Fibroblast of skin of right quadriceps (primary cell): ENCODE data around the gene RBFOX2.
A peak's percentile ranks its signal among the peaks of the same experiment; 100 is the strongest.

Source experiments
- DNase-seq: peaks from one replicate; pipeline ENCODE4 v3.0.0-alpha.2; 2013

RBFOX2 gene

DNA sequence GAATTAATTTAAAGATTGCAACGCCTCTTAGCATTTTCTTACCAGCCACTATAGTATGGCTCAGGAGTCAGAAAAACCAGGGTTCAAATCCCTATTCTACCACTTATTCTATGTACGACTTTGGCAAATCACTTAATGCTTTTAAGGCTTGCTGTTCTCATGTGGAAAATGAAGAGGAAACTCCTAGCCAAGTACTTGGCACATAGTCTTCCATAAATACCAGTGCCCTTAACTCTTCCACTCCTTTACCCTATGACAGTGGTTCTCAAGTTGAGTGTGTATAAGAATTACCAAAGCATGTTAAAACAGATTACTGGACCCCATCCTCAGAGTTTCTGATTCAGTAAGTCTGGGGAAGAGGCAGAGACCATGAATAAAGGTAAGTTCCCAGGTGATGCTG is 107.6 kb downstream of the RBFOX2 start:
- DNase-seq: no peak

DNA sequence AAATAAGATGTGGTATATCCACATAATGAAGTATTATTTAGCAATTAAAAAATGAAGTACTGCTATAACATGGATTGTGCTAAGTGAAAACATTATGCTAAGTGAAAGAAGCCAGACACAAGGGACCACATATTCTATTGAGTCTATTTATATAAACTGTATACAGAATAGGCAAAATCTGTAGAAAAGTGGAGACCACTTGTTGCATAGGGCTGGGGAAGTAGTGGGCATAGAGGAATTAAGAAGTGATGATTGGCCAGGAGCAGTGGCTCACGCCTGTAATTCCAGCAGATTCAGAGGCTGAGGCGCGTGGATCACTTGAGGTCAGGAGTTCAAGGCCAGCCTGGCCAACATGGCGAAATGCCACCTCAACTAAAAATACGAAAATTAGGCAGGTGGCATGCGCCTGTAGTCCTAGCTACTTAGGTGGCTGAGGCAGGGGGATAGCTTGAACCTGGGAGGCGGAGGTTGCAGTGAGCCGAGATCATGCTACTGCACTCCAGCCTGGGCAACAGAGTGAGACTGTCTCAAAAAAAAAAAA is 109.6 kb downstream of the RBFOX2 start:
- no peak for DNase-seq

DNA sequence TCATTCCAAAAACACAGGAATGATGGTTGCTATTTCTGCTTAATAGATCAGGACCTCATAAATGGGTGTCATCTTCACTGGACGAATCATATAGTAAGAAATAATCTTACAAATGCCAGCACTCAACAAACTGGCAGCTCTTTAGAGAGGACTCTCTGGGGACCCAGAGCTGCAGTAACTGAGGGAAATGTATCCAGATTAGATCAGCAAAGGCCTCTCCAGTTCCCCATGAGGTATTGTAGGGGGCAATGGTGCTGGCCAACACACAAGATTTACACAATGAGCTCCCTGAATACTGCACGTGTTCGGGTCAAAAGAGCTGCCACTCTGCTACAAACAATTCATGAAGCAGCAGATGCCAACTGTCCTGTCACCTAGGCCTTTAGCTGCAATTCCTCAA is 110.2 kb downstream of the RBFOX2 start:
- DNase-seq: peak; percentile 31

DNA sequence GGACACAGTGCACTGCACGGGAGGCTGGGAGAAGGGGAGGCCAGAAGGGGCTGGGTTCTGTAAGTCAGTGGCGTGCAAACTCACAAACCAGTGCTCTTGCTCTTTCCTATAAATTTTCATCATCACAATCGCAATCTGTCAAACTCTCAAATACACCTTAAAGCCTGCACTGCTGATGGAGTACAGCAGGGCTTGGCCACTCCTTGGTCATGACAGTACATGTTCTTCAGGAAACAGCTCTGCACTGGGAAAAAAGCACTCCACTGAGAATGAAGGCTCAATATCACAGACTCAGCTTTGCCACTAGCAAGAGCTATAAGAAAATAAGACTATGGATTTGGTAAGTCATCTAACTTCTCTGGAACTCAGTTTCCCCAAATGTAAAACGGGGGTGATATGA is 111.0 kb downstream of the RBFOX2 start:
- DNase-seq: no peak

DNA sequence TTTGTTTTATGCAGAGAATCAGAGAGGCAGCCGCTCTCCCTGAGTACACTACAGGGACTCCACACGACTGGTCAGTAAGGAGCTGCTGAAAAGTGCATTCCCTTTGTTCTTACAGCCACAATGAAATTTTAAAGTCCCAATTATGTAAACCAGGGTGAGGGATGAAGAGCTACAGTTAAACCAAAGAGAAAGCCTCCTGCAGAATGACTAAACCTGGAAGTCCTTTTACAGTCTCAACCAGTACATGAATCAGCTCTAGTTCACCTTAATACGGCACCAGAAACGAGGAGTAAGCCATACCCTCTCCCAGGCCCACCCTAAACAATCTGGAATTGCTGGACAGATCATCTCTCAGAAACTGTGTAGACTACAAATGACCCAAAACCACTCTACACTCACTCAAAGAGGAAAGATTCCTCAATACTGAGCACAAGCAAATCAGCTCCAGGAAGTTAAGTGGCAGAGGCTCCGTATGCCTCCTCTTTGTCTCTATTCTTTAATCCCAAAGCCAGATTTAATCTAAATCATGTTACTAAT is 113.1 kb downstream of the RBFOX2 start:
- DNase-seq: peak; percentile 59

DNA sequence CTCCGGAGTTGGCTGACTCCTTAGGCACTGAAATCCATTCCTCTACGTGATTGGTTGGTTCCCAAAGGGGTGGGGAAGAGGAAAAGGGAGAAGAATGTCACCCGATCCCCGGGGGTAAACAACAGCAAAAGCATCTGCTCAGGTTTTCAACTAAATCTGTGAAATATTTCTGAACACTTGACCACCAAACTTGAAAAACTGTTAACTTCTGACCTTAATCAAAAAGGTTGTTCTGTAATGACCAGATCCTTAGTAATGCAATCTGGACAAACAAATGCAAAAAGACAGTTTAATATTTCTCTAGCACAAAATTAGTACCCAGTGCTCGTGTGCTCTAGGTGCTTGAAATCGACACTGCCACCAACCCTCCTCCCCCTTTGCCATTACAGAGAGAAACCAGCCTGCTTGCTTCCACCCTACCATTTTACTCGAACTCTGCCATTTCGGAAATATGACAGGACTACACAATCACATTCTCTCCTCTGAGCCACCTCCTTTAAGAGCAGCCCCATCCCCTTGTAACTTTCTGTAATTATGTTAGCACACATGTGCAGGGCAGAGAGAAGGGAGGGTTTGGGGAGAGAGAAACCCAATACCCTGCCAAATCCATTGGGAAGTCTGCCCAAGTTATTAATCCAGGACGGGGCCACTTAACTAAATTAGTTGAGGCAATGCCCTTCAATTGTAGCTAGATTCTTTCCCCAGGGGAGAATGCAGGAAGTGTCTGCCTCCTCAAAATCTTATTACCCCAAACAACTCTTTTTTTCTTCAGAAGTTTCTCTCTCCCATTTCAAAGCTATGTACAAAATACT is 113.8 kb downstream of the RBFOX2 start:
- peak; percentile 92 for DNase-seq

DNA sequence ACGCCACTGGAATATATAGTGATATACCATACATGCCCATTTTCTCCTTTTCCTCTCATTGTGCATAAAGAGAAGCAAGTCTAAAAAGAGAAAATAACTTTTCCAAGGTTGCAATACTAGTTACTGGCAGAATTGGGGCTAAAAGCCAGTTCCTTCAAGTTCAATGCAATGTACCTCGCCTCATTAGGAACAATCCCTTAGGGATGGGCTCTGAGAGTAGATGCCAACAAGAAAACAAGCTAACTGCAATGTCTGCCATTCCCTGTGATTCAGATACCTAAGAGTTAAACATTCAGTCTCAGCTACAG is 114.3 kb downstream of the RBFOX2 start:
- no peak for DNase-seq

DNA sequence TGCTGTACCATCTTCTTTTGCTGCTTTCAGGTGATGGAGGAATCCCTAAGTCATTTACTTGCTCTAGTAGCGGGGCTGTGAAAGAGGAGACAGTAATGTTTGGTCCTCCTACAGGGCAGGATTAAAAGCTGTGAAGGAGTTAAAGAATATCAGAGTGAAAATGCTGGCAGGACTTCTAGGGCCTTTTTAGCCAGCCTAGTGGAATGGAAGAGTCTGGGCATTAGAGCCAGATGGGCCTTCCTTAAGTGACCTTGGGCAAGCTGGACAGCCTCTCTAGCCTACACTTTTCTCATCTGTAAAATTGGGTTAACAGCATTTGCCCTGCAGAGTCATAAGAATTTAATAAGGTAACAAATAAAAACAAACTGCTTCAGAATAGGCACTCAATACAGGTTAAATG is 114.7 kb downstream of the RBFOX2 start:
- no peak for DNase-seq

DNA sequence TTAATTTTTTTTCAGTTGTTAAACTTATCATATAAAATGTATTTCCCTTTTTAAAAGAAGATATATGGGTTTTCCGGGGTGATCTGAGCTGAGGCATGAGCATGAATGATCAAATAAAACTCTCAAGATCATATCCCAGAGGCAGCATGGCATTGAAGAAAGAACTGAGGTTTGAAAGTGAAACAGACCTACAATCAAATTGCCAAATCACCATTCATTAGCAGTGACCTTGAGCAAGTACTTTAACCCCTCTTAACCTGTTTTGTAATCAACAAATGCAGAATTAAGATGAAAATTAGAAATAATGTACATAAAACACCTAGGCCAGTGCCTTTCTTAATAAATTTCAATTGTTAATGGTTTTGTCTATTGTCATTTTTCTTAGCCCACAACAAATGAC is 116.0 kb downstream of the RBFOX2 start:
- DNase-seq: no peak

DNA sequence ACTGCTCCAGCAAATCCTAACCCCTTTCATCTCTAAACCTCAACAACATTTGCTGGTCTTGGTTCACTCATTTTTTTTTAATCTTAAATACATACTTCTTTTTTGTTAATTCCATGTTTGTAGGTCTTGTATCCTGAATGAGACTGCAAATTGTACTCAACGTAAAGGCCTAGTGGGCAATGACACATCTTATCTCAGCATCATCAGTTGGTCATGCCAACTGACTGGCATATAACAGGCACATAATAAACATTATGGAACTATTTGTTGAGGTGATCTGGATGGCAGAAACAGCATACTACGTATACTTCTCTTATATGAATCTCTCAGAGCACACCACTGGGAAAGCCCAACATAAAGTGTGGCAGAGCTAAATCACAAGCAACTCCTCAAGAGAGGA is 116.7 kb downstream of the RBFOX2 start:
- DNase-seq: no peak

DNA sequence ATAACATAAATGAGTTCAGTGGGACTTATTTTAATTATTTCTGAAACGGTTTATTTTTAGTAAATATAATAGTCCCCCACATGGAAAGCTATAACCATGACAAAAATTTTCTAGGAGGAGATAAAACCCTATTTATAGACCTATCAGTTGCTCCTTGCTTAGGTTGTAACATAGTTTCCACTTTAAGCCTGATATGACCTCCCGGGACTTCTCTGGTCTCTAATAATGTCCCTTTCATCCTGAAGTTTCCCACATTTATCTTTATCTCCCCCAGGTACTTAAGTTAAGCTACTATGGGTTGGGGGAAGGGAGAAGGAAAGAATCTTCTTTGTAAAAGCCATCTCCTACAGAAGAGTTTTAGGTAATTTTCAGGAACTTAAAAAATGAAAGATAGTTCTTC is 117.7 kb downstream of the RBFOX2 start:
- no peak for DNase-seq

DNA sequence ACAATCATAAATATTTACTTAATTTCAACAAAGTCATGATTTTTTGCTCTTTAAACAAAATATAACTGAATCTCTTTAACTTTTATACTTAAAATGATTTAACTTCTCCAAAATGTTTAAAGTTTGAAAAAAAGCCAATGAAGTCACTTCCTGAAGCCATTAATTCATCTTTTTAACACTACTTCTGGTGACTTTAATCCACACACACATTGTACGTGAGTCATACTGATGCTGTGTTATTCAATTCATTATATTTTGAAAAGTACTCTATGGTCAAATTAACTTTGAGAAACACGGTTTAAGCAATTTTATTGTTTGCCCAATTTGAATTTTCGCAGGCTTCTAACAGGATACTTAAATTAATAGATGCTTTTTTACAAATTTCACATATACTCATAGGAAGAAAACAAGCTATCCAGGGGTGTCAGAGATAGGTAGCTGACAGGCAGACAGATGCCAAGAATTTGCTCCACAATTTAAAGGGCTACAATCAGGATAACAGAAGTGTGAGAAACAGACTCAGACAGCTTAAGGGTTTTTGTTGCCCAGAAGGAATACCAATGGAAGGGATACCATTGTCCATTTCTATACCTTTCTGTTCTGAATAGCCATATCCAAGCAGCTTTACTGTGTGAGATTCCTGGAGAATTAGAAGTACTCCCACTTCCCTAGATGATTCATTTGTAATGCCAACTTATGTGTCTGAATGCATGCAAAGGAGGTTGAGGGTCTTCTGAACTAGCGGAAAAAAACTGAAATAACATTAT is 118.4 kb downstream of the RBFOX2 start:
- peak; percentile 62 for DNase-seq

DNA sequence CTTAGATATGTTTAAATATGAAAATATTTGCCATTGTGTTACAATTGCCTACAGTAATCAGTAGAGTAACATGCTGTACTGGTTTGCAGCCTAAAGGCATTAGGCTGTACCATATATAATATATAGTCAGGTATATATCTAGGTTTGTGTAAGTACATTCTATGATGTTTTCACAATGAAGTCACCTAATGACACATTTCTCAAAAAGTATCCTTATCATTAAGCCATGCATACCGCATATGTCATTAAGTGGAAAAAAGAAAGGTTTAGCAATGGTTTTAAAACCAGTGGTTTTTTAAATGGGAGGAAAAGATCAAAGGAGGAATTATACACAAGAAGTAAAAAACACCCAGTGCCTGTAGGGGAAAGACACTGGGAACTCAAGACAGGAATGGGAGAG is 122.7 kb downstream of the RBFOX2 start:
- no peak for DNase-seq

DNA sequence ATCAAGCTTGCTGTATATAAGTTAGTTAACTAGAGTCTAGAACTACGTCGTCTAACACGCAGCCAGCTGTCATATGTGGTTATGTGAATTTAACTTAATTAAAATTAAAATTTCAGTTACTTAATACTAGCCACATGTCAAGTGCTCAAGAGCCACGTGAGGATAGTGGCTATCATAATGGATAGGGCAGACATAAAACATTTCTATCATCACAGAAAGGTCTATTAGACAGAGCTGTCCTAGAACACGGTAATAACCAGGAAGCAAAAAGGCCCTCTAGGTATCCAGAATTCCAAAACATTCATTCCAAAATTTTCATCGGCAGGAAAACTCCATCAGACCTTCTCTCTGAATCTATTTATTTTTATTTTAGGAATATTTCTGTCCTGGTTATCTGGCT is 123.9 kb downstream of the RBFOX2 start:
- DNase-seq: no peak

DNA sequence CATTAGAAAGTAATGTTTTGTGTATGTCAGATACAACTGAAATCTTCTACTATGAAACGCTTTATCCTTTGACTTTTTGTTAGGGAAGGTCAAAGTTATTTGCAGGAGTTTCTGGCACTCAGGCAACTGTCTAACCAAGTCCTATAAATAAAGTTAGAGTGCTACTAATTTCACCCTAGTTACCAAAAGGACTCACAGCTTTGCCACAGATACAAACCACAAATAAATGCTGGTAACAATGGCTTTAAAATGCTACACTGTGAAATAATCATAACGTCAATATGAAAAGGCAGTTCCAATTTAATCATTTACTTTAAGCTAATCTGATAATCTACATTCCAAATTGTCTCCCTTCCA is 124.3 kb downstream of the RBFOX2 start:
- DNase-seq: no peak

DNA sequence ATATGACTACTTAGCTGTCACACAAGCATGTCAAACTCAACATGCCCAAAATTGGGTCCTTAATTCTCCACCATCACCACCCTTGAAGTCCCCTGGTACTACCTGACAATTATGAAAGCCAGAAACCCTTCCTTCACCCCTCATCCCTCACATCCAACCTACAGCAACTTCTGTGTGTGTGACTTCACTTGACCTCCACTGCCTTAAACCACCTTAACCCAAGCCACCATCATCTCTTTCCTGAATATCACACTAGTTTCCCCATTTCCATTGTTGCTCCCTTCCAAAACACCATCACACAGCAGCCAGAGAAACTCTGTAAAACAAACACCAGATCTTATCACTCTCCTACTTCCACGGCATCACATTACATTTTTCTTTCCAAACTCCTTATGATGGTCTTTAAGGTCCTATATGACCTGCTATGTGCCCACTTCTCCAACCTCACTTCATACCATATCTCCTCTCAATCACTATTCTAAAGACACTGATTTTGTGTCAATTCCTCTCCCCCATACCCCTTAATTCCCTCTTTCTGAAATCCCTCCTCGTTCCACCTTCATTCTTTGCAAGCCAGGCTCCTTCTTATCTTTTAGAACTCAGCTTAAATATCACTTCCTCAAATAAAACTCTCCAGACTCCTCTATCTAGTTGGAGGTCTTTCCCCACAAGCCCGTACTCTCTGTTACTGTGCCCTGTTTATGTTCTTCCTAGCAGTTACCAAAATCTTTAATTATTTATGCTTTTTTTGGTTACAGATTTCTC is 124.9 kb downstream of the RBFOX2 start:
- no peak for DNase-seq

DNA sequence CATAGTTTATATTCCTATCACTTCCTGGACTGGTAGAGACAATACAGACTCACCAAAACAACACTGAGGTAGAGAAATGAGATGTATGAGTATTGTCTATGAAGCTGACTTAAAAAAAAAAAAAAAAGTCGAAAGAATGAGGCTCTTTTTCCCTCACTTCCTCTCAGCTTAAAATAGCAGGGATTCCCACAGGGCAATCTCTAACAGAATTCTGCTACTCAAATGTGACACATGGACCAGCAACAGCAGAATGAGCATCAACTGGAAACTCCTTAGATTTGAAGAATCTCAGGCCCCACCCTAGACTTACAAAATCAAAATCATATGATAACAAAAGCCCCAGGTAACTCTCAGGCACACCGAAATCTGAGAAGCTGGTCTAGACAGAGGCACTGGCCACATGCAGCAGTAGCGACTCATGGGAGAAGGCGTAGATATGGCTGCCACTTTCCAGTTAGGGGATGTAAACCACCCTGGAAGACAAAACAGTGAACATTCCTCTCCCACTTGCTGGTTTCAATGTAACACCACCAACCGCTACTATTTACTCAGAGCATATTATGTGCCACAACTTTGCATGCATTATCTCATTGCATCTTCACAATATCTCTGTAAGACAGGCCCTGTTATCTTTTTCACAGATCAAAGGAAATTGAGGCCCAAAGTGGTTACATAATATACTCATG is 128.0 kb downstream of the RBFOX2 start:
- DNase-seq: peak; percentile 79

DNA sequence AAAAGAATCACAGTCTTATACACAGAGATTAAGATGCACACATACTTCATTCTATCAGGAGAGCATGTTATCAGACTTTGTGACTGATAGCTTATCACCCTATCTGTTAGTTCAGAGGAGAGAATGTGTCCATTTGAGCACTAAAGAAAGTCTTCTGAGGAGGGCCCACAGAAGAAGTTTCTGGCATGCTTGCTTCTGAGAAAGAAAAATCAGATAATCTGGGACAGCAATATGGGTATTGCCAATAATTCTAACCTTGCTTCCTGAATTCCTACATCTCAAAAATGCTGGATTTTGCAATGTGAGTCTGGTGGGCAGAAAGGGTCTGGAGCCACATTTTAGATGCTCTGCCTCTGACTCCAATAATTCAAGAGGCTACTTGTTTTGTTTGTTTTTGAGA is 128.9 kb downstream of the RBFOX2 start:
- DNase-seq: no peak

DNA sequence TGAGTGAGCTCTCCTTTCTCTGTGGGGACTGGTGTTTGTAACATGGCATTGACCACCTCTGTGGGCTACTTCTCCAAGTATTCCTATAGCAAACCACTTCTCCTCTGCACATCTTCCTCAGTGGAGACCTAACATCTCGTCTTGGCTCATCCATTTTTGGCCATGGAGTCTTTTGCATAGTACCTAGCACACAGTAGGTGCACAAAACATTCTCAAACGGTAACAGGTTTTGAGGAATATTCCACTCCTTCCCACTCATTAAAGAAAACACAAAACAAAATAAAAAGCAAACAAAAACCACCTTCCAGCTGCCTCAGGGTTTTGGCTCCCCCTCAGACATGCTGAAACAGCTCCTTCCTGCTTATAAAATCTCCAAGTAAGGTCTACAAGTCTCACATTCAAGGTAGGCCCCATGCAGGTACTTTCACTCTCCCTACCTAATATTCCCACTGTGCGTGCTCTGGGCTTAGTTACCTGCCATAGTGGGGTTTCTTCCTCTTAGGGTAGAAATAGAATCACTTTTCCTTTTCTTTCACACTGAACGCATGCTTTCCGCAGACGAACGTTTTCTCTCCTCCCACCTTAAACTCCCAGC is 132.4 kb downstream of the RBFOX2 start:
- no peak for DNase-seq

DNA sequence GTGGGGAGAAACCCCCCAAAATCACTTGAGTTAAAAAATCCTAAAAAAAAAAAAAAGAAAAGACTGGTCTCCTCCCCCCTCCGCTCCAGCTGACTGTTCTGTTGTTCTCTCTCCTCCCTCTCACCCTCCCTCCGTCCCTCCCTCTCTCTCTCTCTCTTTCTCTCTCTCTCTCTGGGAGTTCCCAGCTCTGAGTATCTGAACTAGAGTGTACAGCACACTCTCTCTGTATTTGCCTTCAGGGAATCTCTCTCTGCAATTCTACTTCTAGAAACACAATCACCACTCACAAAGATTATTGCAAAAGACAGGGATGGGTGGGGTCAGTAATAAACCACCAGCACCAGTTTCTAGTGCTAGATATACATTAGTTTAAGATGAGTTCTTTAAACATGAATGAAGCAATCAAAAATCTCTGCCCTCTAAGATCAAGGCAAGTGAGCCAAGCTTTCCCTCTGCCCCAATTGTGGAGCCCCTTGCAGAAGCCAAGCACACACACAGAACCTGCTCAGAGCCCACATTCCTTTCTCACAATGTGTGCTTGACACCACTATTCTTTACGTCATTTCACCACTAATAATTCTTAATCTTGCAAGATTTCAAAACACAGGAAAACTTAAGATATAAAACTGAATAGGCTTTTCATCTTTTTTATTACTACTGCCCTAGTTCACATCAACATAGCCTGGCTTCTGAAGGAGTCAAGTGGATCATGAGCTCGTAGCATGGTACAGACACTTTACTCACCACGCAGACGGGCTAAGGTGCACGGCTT is 133.5 kb downstream of the RBFOX2 start:
- peak; percentile 73 for DNase-seq

DNA sequence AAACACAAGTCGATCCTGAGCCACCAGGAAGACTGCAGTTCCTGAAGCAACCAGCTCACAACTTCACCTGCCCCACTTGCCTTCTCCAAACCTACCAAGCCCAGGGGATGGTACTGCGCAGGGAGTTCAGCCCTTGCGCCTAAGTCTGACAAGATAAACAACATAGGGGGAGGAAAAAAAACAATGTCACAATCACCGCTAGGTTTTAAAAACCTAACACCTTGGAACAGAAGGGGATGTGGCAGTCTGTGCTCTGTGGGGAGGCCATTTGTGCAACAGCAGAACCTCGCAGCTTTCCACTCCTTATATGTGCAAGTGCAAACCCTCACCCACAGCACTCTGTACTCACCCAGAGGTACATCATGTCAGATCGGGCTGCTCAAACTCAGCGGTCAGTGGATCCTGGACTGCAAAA is 134.2 kb downstream of the RBFOX2 start:
- DNase-seq: no peak

DNA sequence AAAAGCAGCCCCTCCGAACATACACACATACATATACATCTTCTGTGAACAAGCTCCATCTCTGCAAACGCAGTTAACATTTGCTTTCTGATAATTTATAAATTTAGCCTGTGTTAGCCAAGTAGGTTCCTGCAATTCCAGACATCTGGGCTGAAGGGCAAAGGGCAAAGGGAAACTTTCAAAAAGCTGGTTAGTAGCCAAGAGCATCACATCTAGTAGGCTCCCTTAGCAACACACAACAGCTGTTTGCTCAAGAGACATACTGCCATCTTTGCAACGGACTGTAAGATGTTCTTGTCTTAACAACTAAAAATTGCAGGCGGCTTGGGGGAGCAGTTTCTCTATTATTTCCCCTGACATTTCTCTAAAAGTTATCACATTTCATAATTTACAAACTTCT is 134.9 kb downstream of the RBFOX2 start:
- no peak for DNase-seq
